Activated T-cell treated with anti-CD3 and anti-CD28 coated beads for 24 hours (primary cell): Measurements from ENCODE around the gene CDKN1C.

Experiments used
- DNase-seq: peaks from one replicate; pipeline ENCODE4 v3.0.0-alpha.2; 2020; ENCODE audit warnings: low read depth

Gene CDKN1C

DNA sequence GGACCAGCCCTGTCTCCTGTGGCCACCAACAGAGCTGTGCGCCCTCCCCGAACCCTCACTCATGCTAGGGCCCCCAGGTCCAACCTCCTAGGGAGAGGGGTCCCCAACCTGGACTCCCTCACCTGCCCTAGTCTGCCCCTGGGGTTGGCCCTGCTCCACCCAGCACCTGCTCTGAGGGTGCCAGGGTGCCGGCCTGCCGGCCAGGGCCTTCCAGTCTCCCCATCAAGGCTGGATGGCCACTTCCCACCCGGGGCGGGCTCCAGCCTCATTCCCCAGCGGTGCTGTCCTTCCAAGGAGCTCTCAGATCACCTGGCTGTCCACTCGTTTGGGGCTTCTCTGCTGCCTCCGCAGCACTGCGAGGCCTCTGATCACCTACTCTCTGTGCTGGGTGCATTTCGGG lies 39.1 kb downstream of the CDKN1C start:
- no peak for DNase-seq

- DNase-seq: no peak
Measured at GRCh38 chr11:2846056-2846455, 39.5 kb downstream of the CDKN1C start.

GRCh38 chr11:2844996-2845395 lies 40.6 kb downstream of the CDKN1C start:
- no peak for DNase-seq

DNA sequence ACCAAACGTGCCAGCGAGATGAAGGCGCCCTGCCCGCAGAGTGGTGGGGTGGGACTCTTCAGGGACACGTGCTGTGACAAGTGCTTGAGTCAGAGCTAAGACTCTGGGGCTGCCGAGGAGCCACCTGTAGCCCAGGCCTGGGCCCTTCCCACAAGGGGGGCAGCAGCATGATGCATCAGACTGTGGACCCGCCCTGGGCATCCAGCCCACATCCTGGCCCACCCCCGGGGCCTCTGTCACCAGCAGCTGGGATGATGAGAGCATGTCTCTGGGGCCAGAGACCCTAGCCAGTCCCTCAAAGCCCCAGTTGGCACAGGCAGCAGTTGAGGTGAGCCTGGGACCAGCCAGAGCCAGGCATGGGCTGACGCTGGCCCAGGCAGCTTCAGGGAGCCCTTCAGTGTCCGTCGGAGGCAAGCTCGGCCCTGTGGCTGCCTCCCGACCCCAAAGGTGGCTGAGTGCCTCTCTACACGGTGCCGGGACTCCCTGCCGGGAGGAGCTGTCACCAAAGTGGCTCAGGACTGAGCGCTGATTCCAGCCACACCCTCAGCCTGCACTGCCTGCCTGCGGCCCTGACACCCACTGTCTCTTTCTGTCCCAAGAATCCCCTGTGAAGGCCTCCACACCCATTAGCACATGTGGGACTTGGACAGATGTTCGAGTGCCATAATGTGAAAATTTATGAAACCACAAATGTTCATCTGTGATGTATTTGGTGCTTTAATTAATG lies 41.3 kb downstream of the CDKN1C start:
- DNase-seq: no peak

GRCh38 chr11:2843551-2843950 lies 42.0 kb downstream of the CDKN1C start:
- DNase-seq: no peak

GRCh38 chr11:2842876-2843275 lies 42.7 kb downstream of the CDKN1C start:
- DNase-seq: no peak

DNA sequence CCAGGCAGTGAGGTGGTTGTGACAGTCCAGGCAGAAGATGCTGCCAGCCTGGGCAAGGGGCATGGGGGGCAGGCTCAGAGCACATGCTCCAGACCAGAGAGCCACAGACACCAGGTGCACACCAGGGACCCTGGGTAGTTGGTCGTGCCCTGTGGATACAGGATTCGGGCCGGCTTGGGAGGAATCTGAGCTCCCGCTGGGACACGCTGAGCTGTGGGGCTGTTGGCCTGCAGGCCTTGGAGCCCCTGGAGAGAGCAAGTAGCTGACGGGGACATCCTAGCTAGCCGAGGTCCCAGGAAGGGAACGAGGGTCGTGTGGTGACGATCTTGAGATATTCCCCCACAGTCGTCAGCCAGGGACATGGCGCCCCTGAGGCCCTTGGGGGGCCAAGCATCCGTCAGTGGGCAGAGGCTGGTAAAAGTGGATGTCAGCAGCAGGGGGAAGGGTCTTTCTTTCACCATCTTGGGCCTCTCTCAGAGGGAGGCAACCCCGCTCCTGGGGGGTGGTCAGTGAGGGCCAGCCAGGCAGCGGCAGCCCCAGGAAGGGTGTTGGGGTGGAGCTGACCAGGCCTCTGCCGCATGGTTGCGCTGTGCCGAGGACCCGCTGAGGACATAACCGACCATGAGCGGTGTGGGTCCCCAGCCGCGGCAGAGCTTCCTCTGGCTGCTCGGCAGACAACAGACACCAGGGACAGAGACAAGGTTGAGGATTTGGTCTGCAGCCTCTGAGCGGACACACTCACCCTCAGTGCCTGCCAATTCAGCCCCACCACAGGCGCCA lies 44.0 kb downstream of the CDKN1C start:
- DNase-seq: no peak

DNA sequence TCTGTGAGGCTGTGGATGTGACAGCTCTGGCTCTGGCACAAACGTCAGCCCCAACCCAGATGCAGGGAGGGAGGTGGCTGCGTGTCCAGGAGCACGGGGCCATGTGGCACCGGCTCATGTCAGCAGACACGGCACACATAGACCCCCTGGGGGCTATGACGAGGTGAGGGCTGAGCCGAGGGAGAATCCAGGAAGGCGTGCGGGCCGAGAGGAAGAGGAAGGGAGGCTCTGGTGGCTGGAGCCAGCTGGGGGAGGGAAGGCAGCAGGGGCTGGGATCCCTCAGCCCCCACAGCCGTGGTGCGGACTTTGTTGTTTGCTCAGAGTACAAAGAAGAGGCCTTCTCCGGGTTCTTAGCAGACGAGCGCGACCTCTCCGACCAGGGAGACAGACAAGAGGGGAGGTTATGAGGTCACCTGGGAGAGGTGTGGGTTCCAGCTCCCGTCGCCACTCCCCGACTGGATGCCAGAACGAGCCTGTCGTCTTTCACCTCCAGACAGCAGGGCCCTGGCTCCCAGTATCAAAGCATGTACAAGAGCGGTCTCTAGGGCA lies 46.1 kb downstream of the CDKN1C start:
- no peak for DNase-seq

- no peak for DNase-seq
Measured at GRCh38 chr11:2838676-2839294, 46.8 kb downstream of the CDKN1C start.

- no peak for DNase-seq
Measured at GRCh38 chr11:2838091-2838490, 47.5 kb downstream of the CDKN1C start.

DNA sequence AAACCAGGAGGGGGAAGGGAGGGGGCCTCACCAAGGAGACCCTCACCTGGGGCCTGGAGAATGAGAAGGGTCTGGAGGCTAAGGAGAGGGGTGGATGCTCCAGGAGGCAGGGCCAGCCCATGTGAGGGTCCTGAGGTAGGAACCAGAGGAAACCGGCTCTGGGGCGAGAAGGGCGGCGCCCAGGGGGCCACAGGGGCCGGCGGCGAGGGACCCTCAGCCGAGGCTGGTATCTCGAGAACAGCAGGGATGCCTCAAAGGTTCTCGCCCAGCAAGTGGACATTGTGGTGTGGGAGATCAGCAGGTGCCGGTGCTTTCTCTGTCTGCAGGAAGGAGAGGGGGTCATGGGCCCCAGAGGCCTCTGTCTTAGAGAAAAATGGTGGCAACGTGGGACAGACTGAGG lies 47.9 kb downstream of the CDKN1C start:
- no peak for DNase-seq

DNA sequence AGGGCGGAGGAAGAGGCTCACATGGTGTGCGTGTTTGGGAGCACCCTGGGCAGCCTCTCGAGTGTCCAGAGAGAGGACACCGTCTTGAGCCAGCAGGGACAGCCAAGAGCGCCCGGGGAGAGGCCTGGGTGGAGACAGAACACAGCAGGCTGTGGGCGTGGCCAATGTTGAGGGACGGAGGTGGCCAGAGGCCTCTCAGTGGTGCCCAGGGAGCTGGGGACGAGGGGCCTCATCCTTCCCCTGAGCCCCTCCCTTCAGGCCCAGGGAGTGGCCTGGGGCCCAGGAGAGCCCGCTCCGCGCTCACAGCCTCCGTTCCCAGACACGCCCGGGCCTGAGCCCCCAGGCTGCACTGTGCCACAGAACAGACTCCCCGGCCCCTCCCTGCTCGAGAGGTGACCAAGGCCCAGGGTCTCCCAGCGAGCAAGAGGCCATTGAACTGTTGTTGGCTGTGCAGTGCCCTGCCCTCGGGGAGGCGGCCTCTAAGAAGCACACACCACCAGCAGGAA lies 48.4 kb downstream of the CDKN1C start:
- no peak for DNase-seq

- no peak for DNase-seq
Measured at GRCh38 chr11:2836315-2837095, 49.1 kb downstream of the CDKN1C start.

DNA sequence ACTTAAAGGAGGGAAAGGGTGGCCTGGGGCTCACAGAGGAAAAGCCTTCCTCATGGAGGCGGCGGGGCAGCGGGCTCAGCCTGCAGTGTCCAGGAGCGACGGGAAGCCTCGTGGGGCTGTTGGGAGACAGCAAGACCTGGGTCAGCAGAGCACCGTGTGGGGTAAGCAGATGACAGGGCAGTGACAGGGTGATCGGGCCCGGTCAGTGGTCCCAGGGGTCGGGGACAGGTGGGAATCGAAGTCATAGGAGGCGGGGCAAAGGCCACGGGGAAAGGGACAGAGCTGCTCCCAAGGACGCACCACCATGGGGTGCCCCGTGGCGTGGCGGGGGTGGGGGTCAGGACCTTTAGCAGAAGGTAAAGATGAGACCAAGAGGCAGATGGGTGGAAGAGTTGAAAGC lies 49.8 kb downstream of the CDKN1C start:
- DNase-seq: no peak

GRCh38 chr11:2835296-2835695 lies 50.3 kb downstream of the CDKN1C start:
- no peak for DNase-seq

DNA sequence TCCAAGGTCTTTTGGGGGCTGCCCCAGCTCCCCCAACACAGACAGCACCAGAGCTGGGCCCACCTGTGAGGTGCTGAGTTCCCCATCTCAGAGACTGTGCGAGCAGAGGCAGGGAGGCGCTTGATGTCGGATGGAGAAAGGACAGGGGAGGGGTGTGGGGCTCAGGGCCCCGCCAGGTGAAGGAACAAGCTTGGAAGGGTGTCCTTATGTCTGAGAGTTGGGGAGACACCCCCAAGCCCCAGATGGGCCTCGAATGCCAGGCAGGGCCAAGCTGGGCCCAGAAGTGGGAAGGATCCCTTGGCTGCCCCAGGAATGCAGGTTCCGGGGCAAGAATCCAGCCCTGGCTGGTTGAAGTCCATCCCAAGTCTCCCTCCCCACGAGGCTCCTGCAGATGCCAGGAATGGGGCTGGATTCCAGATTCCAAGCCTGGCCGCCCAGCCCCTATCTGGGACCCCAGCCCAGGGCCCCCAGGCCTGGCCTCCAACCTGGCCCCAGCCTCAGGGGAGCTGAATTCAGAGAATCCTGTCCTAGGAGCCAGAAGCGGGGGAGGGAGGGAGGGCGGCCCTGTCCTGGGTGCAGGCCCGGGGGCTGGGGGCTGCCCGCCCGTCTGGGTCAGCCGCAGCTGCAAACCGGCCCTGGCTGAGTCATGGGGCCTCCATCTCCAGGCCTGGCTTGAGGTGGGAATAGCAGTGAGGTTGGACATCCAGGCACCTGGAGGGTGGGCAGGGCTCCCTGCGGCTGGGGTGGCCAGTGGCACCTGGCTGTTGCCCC lies 50.9 kb downstream of the CDKN1C start:
- no peak for DNase-seq

DNA sequence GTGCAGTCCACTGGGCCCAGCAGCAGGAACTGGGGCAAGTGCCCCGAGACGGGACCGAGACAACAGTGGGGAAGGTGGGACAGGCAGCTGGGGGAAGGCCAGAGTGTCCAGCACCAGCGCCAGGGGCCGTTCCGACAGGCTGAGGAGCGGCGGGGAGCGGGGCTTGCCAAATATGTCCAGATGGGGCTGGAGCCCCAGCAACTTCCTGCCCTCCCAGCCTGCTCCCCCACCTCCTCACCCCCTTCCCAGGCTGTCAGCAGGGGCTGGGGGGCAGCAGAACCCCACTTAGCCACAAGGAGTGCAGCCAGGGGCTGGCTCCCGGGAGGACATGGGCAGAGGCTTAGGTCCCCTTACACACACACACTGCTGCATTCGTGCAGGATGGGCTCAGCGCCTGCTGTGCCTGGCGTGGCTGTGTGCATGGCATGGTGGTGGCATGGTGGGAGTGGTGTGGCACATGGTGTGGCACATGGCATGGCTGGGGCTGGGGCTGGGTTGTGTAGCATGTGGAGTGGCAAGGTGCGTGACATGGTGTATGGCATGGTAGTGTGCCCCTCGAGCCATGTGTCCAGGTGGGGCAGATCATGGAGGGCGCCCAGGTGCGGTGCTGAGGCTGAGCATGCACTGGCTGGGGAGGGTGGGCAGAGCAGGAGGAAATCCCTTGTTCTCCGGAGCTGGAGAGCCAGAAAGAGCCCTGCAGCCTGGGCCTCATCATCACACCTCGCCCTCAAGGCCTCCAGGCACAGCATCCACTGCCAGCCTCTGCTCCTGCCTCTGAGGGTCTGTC lies 51.7 kb downstream of the CDKN1C start:
- no peak for DNase-seq
